CD4-positive, CD25-positive, alpha-beta regulatory T cell (primary cell): ENCODE measurements around the gene PPP1R3D. TPM values are rescaled to one million over a fixed set of nuclear protein-coding genes. Genes with fewer than 3 reads are reported as not detected.
"Not testable (repeated sequence)": the region's sequence is repeated elsewhere in the genome, so short reads cannot be mapped to it uniquely, and the experiment has no call there.

Source experiments
- ATAC-seq, 2 donors: fragments of 150-1000 bp; cut with Tn5 transposase; one replicate each; pipeline ENCODE4 v1.10.0; 2021; ENCODE audit warnings: low read depth in 2 of 2, moderate number of reproducible peaks in 2 of 2, moderate library complexity in 1 of 2
- DNase-seq, 3 donors: peaks; one replicate each; pipeline versions ENCODE4 v3.0.0 to v3.0.0-alpha.2; 2012 to 2022; ENCODE audit warnings: mixed read lengths in 1 of 3
- H3K27ac ChIP-seq: one replicate; pipeline ENCODE4 v1.7.0; 2013; ENCODE audit warnings: mild to moderate bottlenecking, low read length; ENCODE audit not compliant: insufficient read depth, poor library complexity, severe bottlenecking
- H3K27me3 ChIP-seq: one replicate; pipeline ENCODE4 v1.7.0; 2013; ENCODE audit warnings: low read length; ENCODE audit not compliant: control insufficient read depth, insufficient read depth
- H3K36me3 ChIP-seq: one replicate; pipeline ENCODE4 v1.7.0; 2013; ENCODE audit warnings: mild to moderate bottlenecking, low read length, moderate library complexity; ENCODE audit not compliant: control insufficient read depth, insufficient read depth
- H3K4me1 ChIP-seq: 2 replicates; pipeline ENCODE4 v1.7.0; 2013; ENCODE audit warnings: mild to moderate bottlenecking, low read length; ENCODE audit not compliant: insufficient read depth, control insufficient read depth, poor library complexity, severe bottlenecking
- H3K4me3 ChIP-seq: one replicate; pipeline ENCODE4 v1.7.0; 2013; ENCODE audit warnings: low read depth, mild to moderate bottlenecking, low read length, moderate library complexity
- H3K9me3 ChIP-seq, 2 experiments: 1 replicate in 1 of 2; 2 replicates in 1 of 2; pipeline ENCODE4 v1.7.0; 2013; ENCODE audit warnings: low read length in 2 of 2, mild to moderate bottlenecking in 1 of 2, moderate library complexity in 1 of 2; ENCODE audit not compliant: control insufficient read depth in 2 of 2
- H3K27ac Mint-ChIP-seq, 3 donors: one replicate each; pipeline ENCODE4 v1.8.0; 2020 to 2022; ENCODE audit warnings: mild to moderate bottlenecking in 3 of 3, mixed read lengths in 3 of 3, moderate library complexity in 2 of 3
- H3K27me3 Mint-ChIP-seq: one replicate; pipeline ENCODE4 v1.8.0; 2022; ENCODE audit warnings: mild to moderate bottlenecking, mixed read lengths
- H3K36me3 Mint-ChIP-seq: one replicate; pipeline ENCODE4 v1.8.0; 2020; ENCODE audit warnings: mixed read lengths
- H3K4me1 Mint-ChIP-seq, 4 donors: one replicate each; pipeline ENCODE4 v1.8.0; 2020 to 2022; ENCODE audit warnings: mixed read lengths in 4 of 4, mild to moderate bottlenecking in 1 of 4
- H3K4me3 Mint-ChIP-seq, 4 donors: one replicate each; pipeline ENCODE4 v1.8.0; 2020 to 2022; ENCODE audit warnings: mild to moderate bottlenecking in 4 of 4, mixed read lengths in 4 of 4, moderate library complexity in 3 of 4
- H3K9me3 Mint-ChIP-seq, 7 donors: one replicate each; pipeline ENCODE4 v1.8.0; 2020 to 2022; ENCODE audit warnings: mixed read lengths in 7 of 7, mild to moderate bottlenecking in 3 of 7, moderate library complexity in 2 of 7
- polyA plus RNA-seq, 4 donors: library from polyadenylated mRNA; unstranded; fragments of 300-500 nt; fragmentation: Illumina TruSeq; gene quantifications; one replicate each; pipeline ENCODE4 v1.2.3, GENCODE V29; 2021
- total RNA-seq: library from RNA; stranded (reverse); gene quantifications from one replicate; pipeline ENCODE4 v1.2.3, GENCODE V29; 2022

The PPP1R3D gene
- total and polyA plus RNA-seq, 5 donors from 2014 or later = 1.9 to 5.3 (median 2.2) TPM

DNA sequence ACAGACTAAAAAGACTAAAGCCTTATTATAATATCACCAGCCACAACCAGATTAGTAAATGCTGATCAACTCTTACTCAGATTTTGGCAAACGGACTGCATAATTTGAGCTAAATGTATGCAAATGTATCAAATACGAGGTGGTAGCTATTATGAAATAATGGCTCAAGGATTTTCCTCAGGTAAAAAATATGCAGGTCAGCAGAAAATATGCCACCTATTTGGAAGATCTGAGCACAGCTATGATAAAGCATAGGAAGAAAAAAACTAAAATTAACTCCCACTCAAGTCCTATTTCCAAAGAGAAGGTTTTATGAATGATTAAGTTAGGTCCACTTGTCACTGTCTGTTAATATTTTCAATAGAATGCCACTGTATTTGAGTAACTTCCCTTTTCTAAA is 29.1 kb downstream of the PPP1R3D start:
- H3K27me3 ChIP-seq = peaks cover 6% of the 10 kb centered on the region
- Mint-ChIP-seq H3K27me3 (peaks cover 4% of the 10 kb centered on the region), H3K4me1 (no peaks in the 10 kb centered on the region), H3K27ac (no peak overlapping the region), H3K4me3 (no peak overlapping the region), H3K36me3 (no peaks in the 10 kb centered on the region), H3K9me3 (no peaks in the 10 kb centered on the region)
- ATAC-seq (no peak), DNase-seq (no peak)
- H3K4me3 ChIP-seq = no peak overlapping the region
- H3K4me1 ChIP-seq = no peaks in the 10 kb centered on the region
- no peaks in the 10 kb centered on the region for H3K36me3 ChIP-seq
- H3K9me3 ChIP-seq = no peaks in the 10 kb centered on the region
- no peak overlapping the region for H3K27ac ChIP-seq

DNA sequence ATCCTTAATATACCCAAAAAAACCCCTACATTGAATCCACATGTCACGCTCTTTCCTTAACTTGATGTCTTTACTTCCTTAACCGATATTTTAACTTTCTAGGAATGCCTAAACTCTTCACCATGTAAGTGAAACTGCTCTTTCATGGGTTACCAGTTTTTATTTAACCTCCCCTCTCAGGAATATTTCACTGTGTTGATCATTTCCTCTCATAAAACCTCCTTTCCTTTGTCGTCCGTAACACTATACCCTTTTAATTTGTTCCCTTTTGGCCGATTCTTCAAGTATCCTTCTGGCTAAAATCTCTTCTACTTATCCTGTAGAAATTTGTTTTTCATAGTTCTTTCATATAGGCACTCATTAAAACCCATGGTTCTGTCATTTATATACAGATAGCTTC is 31.2 kb downstream of the PPP1R3D start:
- H3K4me1 Mint-ChIP-seq = no peaks in the 10 kb centered on the region
- Histone ChIP-seq H3K27me3 (peaks cover 6% of the 10 kb centered on the region), H3K4me3 (no peak overlapping the region), H3K27ac (no peak overlapping the region), H3K9me3 (no peaks in the 10 kb centered on the region), H3K36me3 (no peaks in the 10 kb centered on the region), H3K4me1 (no peaks in the 10 kb centered on the region)
- no peak for ATAC-seq
- H3K9me3 Mint-ChIP-seq = no peaks in the 10 kb centered on the region
- no peaks in the 10 kb centered on the region for H3K36me3 Mint-ChIP-seq
- DNase-seq = no peak
- no peak overlapping the region for H3K4me3 Mint-ChIP-seq
- peaks cover 8% of the 10 kb centered on the region for H3K27me3 Mint-ChIP-seq
- H3K27ac Mint-ChIP-seq = no peak overlapping the region

DNA sequence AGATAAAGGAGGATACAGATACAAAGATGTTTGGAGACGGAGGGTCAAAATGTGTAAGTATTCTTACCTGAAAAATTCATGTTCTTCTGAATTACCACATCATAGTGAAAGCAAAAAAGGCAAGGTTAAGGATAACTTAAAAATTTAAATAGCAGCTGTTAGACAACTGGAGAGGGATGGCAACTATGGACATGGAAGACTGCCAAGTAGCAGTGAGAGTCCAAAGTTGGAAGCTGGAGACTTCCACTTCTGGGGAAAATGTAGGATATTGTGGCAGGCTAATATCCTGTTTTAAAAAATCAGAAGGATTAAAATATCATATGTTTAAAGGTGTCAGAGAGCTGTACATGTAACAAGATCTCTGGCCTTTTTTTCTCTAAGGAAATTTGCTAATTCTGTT is 36.5 kb downstream of the PPP1R3D start:
- no peak overlapping the region for H3K27ac Mint-ChIP-seq
- Histone ChIP-seq H3K4me3 (no peak overlapping the region), H3K36me3 (no peaks in the 10 kb centered on the region), H3K27me3 (no peaks in the 10 kb centered on the region), H3K4me1 (no peaks in the 10 kb centered on the region), H3K27ac (no peak overlapping the region), H3K9me3 (no peaks in the 10 kb centered on the region)
- ATAC-seq (no peak), DNase-seq (no peak)
- H3K9me3 Mint-ChIP-seq = no peaks in the 10 kb centered on the region
- H3K36me3 Mint-ChIP-seq = peaks cover 6% of the 10 kb centered on the region
- peaks cover 0 to 4% (median 0%) of the 10 kb centered on the region in 4 donors for H3K4me1 Mint-ChIP-seq
- H3K27me3 Mint-ChIP-seq = peaks cover 8% of the 10 kb centered on the region
- no peak overlapping the region for H3K4me3 Mint-ChIP-seq

DNA sequence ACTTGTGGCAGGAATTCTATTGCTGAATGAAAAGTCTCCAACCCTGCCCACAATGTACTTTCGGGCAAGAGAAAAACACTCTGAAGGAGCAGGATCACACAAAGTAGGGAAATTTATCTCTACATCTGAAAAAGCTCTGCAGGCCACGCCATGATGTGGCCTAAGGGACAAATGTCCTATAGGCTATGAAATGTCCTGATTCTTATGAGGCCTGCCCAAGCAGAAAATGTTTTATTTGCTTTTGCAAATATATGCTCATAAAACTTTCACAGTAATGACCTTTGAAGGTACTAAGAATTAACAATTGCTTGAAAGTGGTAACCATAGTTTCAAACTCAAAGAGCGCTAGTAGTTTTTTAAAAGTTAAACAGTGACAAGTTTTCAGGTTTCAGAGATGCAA is 37.6 kb downstream of the PPP1R3D start:
- H3K9me3 Mint-ChIP-seq = no peaks in the 10 kb centered on the region
- H3K36me3 ChIP-seq = no peaks in the 10 kb centered on the region
- H3K27me3 ChIP-seq = no peaks in the 10 kb centered on the region
- H3K36me3 Mint-ChIP-seq = peaks cover 6% of the 10 kb centered on the region
- H3K4me3 Mint-ChIP-seq = no peak overlapping the region
- peaks cover 0 to 4% (median 0%) of the 10 kb centered on the region in 4 donors for H3K4me1 Mint-ChIP-seq
- H3K27me3 Mint-ChIP-seq = peaks cover 8% of the 10 kb centered on the region
- no peak overlapping the region for H3K4me3 ChIP-seq
- H3K4me1 ChIP-seq = no peaks in the 10 kb centered on the region
- no peak for DNase-seq
- H3K9me3 ChIP-seq = no peaks in the 10 kb centered on the region
- ATAC-seq = no peak
- no peak overlapping the region for H3K27ac Mint-ChIP-seq
- H3K27ac ChIP-seq = no peak overlapping the region

GRCh38 chr20:59895908-59896307 is 44.2 kb downstream of the PPP1R3D start:
- ATAC-seq = no peak
- Mint-ChIP-seq H3K4me3 (no peak overlapping the region), H3K4me1 (peaks cover 0 to 4% (median 0%) of the 10 kb centered on the region in 4 donors), H3K27me3 (peaks cover 9% of the 10 kb centered on the region), H3K9me3 (peaks cover 0 to 1% (median 0%) of the 10 kb centered on the region in 7 donors), H3K27ac (no peak overlapping the region), H3K36me3 (no peaks in the 10 kb centered on the region)
- no peak overlapping the region for H3K27ac ChIP-seq
- H3K27me3 ChIP-seq = no peaks in the 10 kb centered on the region
- H3K9me3 ChIP-seq = no peaks in the 10 kb centered on the region
- no peaks in the 10 kb centered on the region for H3K36me3 ChIP-seq
- H3K4me1 ChIP-seq = no peaks in the 10 kb centered on the region
- no peak for DNase-seq
- H3K4me3 ChIP-seq = no peak overlapping the region

DNA sequence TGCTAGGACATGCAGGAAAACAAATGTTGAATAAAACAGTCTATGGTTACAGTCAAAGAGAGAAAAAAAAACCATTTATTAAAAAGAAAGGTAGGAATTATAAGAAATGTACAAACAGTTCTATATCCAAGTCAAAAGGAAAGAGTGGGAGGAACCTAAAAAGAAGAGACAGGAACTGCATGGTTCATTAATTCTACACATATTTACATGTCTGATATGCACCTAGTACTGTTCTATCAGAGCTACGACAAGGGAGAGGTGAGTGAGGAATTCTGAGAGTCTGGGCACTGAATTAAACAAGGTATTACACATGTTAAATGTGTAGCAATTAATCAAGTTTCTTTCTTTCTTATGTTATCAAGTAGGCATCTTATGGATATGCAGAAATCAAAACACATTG is 48.5 kb downstream of the PPP1R3D start:
- peaks cover 5% of the 10 kb centered on the region for H3K27me3 Mint-ChIP-seq
- Histone ChIP-seq H3K4me1 (no peaks in the 10 kb centered on the region), H3K4me3 (no peak overlapping the region), H3K36me3 (no peaks in the 10 kb centered on the region), H3K27me3 (no peaks in the 10 kb centered on the region), H3K9me3 (no peaks in the 10 kb centered on the region), H3K27ac (no peak overlapping the region)
- H3K9me3 Mint-ChIP-seq = peaks cover 0 to 1% (median 0%) of the 10 kb centered on the region in 7 donors
- no peak overlapping the region for H3K27ac Mint-ChIP-seq
- H3K4me1 Mint-ChIP-seq = peaks cover 0 to 3% (median 0%) of the 10 kb centered on the region in 4 donors
- DNase-seq (no peak), ATAC-seq (no peak)
- H3K4me3 Mint-ChIP-seq = no peak overlapping the region
- H3K36me3 Mint-ChIP-seq = no peaks in the 10 kb centered on the region

DNA sequence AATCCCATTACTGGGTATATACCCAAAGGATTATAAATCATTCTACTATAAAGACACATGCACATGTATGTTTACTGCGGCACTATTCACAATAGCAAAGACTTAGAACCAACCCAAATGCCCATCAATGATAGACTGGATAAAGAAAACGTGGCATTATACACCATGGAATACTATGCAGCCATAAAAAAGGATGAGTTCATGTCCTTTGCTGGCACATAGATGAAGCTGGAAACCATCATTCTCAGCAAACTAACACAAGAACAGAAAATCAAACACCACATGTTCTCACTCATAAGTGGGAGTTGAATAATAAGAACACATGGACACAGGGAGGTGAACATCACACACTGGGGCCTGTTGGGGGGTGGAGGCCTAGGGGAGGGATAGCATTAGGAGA is 50.1 kb downstream of the PPP1R3D start:
- not testable (repeated sequence) for H3K36me3 ChIP-seq, H3K4me3 ChIP-seq, H3K4me1 Mint-ChIP-seq, H3K4me3 Mint-ChIP-seq, H3K27ac Mint-ChIP-seq, H3K36me3 Mint-ChIP-seq, DNase-seq, ATAC-seq, H3K9me3 Mint-ChIP-seq, H3K27me3 ChIP-seq, H3K27ac ChIP-seq, H3K9me3 ChIP-seq, H3K27me3 Mint-ChIP-seq, H3K4me1 ChIP-seq

GRCh38 chr20:59888050-59888449 is 52.1 kb downstream of the PPP1R3D start:
- Histone ChIP-seq H3K9me3 (no peaks in the 10 kb centered on the region), H3K4me1 (no peaks in the 10 kb centered on the region), H3K27me3 (no peaks in the 10 kb centered on the region), H3K27ac (no peak overlapping the region), H3K36me3 (no peaks in the 10 kb centered on the region), H3K4me3 (no peak overlapping the region)
- peaks cover 0 to 3% (median 0%) of the 10 kb centered on the region in 4 donors for H3K4me1 Mint-ChIP-seq
- no peak overlapping the region for H3K4me3 Mint-ChIP-seq
- DNase-seq = no peak
- no peaks in the 10 kb centered on the region for H3K27me3 Mint-ChIP-seq
- no peaks in the 10 kb centered on the region for H3K36me3 Mint-ChIP-seq
- ATAC-seq = no peak
- no peak overlapping the region for H3K27ac Mint-ChIP-seq
- H3K9me3 Mint-ChIP-seq = no peaks in the 10 kb centered on the region
